ENCODE results near the gene SPATA2L. TPM values are rescaled to one million over a fixed set of nuclear protein-coding genes. Genes with fewer than 3 reads are reported as not detected.
A peak's percentile ranks its signal among the peaks of the same experiment; 100 is the strongest.

SPATA2L gene
- total and polyA plus RNA-seq, 8 donors = 2.4 to 13.8 (median 4.7) TPM

- Histone ChIP-seq H3K4me3 (no peak overlapping the region), H3K9me3 (no peaks in the 10 kb centered on the region), H3K36me3 (peaks cover 0 to 40% of the 10 kb centered on the region in 2 donors), H3K4me1 (peaks cover 9 to 18% of the 10 kb centered on the region in 2 donors), H3K27me3 (peaks cover 0 to 11% of the 10 kb centered on the region in 2 donors), H3K27ac (no peak overlapping the region)
- DNase-seq (no peak), ATAC-seq (no peak)
- intact Hi-C loops (cut with DNase I) = loop anchor here in 1 of 2 donors (5.0 kb wide), 1 partner anchor 85 kb away; no protein-coding TSS in a partner anchor
- TF ChIP-seq CTCF (IDR thresholded peaks at IDR 0.05) = no peak
Measured at GRCh38 chr16:89707695-89708094, 6.2 kb upstream of the SPATA2L start.

GRCh38 chr16:89706518-89707260 is 5.2 kb upstream of the SPATA2L start:
- no peak overlapping the region for H3K4me3 ChIP-seq
- no peaks in the 10 kb centered on the region for H3K9me3 ChIP-seq
- intact Hi-C loops (cut with DNase I) = loop anchor here in 1 of 2 donors (5.0 kb wide), 1 partner anchor 86 kb away; no protein-coding TSS in a partner anchor
- TF ChIP-seq CTCF (IDR thresholded peaks at IDR 0.05) = no peak
- ATAC-seq (no peak), DNase-seq (no peak)
- no peak overlapping the region for H3K27ac ChIP-seq
- H3K36me3 ChIP-seq = peaks cover 0 to 40% of the 10 kb centered on the region in 2 donors
- H3K4me1 ChIP-seq = peaks cover under 1 to 17% of the 10 kb centered on the region in 2 donors
- peaks cover 0 to under 1% of the 10 kb centered on the region in 2 donors for H3K27me3 ChIP-seq

GRCh38 chr16:89705006-89705405 is 3.5 kb upstream of the SPATA2L start:
- no peaks in the 10 kb centered on the region for H3K9me3 ChIP-seq
- peaks cover 0 to 28% of the 10 kb centered on the region in 2 donors for H3K36me3 ChIP-seq
- no peak for ATAC-seq
- TF ChIP-seq CTCF (IDR thresholded peaks at IDR 0.05) = no peak
- no peak overlapping the region for H3K4me3 ChIP-seq
- intact Hi-C loops (cut with DNase I) = loop anchor here in 1 of 2 donors (5.0 kb wide), 1 partner anchor 87 kb away; no protein-coding TSS in a partner anchor
- no peak for DNase-seq
- no peak overlapping the region for H3K27ac ChIP-seq
- H3K4me1 ChIP-seq = peaks cover 6 to 28% of the 10 kb centered on the region in 2 donors
- H3K27me3 ChIP-seq = no peaks in the 10 kb centered on the region

GRCh38 chr16:89704281-89704680 is 2.8 kb upstream of the SPATA2L start:
- H3K4me3 ChIP-seq = no peak overlapping the region
- peaks cover 0 to 21% of the 10 kb centered on the region in 2 donors for H3K36me3 ChIP-seq
- no peaks in the 10 kb centered on the region for H3K27me3 ChIP-seq
- no peaks in the 10 kb centered on the region for H3K9me3 ChIP-seq
- no peak for TF ChIP-seq CTCF (IDR thresholded peaks at IDR 0.05)
- DNase-seq (no peak), ATAC-seq (no peak)
- peaks cover 6 to 35% of the 10 kb centered on the region in 2 donors for H3K4me1 ChIP-seq
- no peak overlapping the region for H3K27ac ChIP-seq
- intact Hi-C loops (cut with DNase I) = no loop called here

- Histone ChIP-seq H3K36me3 (peaks cover 0 to 26% of the 10 kb centered on the region in 2 donors), H3K27me3 (no peaks in the 10 kb centered on the region), H3K9me3 (no peaks in the 10 kb centered on the region), H3K4me3 (peak overlapping the region; percentile 66 to 68), H3K27ac (peak overlapping the region; percentile 82 to 88), H3K4me1 (peaks cover 6 to 37% of the 10 kb centered on the region in 2 donors)
- DNase-seq (peak in 3 of 4 donors; percentile 69 to 88 (median 71)), ATAC-seq (peak; percentile 56)
- intact Hi-C loops (cut with DNase I) = no loop called here
- no peak for TF ChIP-seq CTCF (IDR thresholded peaks at IDR 0.05)
Measured at GRCh38 chr16:89700649-89701424, 668 bp downstream of the SPATA2L start.
